Retinal pigment epithelial cell (primary cell): ENCODE data around the gene TSPOAP1.
A peak's percentile ranks its signal among the peaks of the same experiment; 100 is the strongest.

Experiments used
- DNase-seq: peaks from one replicate; pipeline ENCODE4 v3.0.0-alpha.2; 2010; ENCODE audit warnings: low read depth
- H3K4me3 ChIP-seq: 2 replicates; pipeline ENCODE4 v1.5.1; 2011; ENCODE audit warnings: mild to moderate bottlenecking, low read length, control low read depth, moderate library complexity
- TF ChIP-seq, protein P1 (sequence below): conservative IDR thresholded peaks from 2 replicates; pipeline ENCODE4 v1.5.1; 2011; ENCODE audit warnings: low read depth, low read length, control low read depth, inconsistent platforms

The TSPOAP1 gene

DNA sequence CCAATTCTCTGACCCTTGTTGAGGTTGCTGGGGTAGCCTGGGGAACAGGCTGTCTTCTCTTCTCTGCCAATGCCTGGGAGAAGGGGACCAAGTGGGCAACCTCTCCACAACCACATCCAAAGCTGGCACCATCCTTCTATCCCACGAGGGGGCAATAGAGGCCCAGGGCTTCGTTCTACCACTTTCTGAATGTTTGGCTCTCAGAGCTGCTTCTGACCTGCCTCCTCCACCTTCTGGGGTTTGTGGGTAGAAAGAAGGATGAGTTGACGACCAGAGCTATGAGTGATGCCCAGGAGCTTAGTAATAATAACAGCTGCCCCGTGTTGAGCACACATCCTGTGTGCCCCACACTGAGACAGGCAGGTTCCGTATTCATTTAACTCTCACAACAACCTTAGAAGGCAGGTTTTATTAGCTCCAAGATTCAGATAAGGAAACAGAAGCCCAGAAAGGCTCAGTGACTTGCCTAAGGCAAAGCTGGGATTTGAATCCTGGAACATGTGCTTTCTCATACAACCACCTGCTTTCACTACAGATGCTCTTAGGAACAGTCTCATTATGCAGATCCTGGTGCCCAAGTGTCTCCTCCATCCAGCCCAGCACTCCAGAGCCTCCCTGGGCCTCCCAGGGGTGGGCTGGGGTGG is 11.1 kb downstream of the TSPOAP1 start:
- no peak overlapping the region for H3K4me3 ChIP-seq
- peak; percentile 2 for DNase-seq
- TF ChIP-seq, protein P1, sequence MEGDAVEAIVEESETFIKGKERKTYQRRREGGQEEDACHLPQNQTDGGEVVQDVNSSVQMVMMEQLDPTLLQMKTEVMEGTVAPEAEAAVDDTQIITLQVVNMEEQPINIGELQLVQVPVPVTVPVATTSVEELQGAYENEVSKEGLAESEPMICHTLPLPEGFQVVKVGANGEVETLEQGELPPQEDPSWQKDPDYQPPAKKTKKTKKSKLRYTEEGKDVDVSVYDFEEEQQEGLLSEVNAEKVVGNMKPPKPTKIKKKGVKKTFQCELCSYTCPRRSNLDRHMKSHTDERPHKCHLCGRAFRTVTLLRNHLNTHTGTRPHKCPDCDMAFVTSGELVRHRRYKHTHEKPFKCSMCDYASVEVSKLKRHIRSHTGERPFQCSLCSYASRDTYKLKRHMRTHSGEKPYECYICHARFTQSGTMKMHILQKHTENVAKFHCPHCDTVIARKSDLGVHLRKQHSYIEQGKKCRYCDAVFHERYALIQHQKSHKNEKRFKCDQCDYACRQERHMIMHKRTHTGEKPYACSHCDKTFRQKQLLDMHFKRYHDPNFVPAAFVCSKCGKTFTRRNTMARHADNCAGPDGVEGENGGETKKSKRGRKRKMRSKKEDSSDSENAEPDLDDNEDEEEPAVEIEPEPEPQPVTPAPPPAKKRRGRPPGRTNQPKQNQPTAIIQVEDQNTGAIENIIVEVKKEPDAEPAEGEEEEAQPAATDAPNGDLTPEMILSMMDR: peak; percentile 78

DNA sequence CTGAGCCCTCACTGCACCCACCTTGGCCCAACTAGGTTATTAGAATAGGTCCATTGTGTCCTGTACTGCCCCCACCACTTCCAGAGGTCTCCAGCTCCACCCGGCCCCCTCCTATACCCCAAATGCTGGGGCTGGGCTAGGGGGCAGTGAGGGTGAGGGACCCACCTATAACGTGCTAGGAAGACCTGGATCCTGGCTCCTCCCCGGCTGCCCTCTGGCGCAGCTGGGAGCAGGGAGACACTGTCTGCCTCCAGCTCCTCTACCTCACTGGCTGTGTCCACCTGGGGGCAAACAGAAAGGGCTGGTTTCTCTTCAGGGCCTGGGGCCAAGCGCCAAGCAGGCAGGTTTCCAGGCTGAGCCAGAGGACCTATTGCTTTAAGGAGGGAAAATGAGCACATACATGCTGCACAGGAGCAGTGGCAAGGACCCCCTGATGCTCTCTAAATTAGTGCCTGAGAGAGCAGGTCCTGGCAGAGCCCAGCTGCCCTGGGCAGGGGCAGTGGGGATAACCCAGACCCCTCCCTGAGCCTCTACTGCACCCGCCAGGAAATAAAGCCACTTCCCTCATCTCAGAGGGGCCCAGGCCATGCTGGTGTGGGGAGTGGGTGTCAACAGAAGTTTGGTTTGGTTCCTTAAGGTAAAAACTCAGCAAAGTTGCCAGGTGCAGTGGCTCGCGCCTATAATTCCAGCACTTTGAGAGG is 12.2 kb downstream of the TSPOAP1 start:
- H3K4me3 ChIP-seq: no peak overlapping the region
- TF ChIP-seq, protein P1: no peak
- DNase-seq: no peak

DNA sequence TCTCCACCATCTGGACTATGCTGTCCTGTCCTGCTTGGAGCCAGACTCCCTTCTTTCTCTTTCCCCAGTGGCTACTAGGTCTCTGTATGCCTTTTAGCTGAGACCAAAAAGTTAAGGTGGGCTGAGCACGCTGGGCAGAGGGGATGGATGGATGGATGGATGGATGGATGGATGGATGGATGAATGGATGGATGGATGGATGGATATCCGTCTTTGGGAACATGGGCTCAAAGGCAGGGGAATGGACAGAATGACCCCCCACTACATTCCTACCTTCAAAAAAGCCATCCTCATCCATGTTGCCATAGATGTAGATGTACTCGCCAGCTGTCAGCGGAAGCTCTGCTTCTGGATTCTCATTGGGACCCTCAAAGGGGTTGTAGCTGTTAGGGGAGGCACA is 12.8 kb downstream of the TSPOAP1 start:
- TF ChIP-seq, protein P1: no peak
- DNase-seq: no peak
- H3K4me3 ChIP-seq: no peak overlapping the region

DNA sequence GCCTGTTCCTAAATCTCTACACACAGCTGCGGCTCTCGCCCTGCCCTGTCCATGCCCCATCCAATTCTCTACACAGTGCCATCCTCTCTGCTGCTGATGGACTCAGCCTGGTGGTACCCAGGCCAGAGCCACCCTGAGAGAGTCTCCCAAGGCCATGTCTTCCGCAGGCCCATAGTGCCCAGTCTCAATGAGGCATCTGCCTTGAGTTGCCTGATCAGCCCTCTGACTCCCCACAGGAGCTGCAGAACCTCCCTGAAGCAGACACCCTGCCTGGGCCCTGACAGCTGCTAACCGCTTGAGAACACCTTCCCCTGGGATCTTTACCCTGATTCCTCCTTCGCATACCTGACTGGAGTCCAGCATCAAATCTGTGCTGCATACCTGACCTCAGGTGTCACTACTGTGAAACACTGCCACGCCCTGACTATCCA is 13.3 kb downstream of the TSPOAP1 start:
- TF ChIP-seq, protein P1: no peak
- H3K4me3 ChIP-seq: no peak overlapping the region
- no peak for DNase-seq

DNA sequence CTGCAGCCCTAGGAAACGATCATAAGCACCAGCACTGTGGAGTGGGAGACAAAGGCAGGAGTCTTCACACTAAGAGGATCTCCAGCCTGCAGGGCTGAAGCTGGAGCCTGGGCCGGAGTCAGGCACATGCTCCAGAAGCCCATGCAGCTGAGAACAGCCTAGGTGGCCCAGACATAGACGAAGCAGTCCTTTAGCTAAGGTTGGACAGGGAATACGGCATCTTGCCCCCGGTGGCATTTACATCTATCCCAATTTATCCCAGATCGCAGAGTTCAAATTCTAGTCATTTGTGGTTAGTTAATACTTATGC is 13.9 kb downstream of the TSPOAP1 start:
- no peak for DNase-seq
- TF ChIP-seq, protein P1: no peak
- H3K4me3 ChIP-seq: no peak overlapping the region

DNA sequence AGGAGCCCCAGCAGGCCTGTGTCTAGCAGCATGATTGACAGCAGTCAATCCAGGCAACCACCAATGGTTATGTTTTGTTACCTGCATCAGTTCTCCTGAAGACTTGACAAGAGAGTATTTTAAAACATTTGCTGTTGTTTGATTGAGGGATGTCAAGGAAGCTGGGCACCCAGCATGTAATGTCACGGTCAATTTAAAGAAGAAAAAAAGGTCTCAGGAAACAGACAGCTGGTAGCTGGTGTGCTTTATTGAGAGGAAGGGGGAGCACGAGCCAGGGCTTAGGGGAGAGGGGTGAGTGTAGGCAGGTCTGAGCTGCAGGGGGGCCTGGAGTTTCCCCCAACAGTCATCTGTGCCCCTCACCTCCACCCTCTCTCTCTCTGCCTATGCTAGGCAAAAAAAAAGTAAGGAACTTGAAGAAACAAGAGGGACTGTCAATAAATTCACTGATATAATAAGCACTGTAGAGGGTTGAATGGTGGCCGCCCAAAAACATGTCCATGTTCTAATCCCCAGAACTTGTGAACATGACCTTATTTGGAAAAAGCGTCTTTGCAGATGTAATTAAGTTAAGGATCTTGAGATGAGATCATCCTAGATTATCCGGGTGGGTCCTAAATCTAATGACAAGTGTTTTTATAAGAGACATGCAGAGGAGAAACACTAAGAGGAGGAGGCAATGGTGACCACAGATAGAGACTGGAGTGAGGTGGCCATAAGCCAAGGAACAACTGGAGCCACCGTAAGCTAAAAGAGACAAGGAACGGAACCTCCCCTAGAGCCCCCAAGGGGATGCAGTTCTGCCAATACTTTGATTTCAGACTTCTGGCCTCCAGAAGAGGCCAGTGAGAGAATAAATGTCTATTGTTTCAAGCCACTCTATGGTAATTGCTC is 14.5 kb downstream of the TSPOAP1 start:
- DNase-seq: no peak
- H3K4me3 ChIP-seq: no peak overlapping the region
- TF ChIP-seq, protein P1: no peak
